ENCODE results near the gene CA5A.
"Not testable (repeated sequence)": the region's sequence is repeated elsewhere in the genome, so short reads cannot be mapped to it uniquely, and the experiment has no call there.

- not testable (repeated sequence) for TF ChIP-seq CTCF (conservative IDR thresholded peaks at IDR 0.05; ENCODE audit: low read depth in 2 of 2); POLR2AphosphoS5 (IDR thresholded peaks at IDR 0.05; ENCODE audit: low read depth); EZH2 (IDR thresholded peaks at IDR 0.05; ENCODE audit: low read depth, unreplicated experiment); EZH2phosphoT487 (IDR thresholded peaks at IDR 0.05; ENCODE audit: unreplicated experiment); ETS1 (IDR thresholded peaks at IDR 0.05); ZNF331 (CRISPR knock-in tag; IDR thresholded peaks at IDR 0.05; ENCODE audit: low read depth)
- TF ChIP-seq, protein P1, sequence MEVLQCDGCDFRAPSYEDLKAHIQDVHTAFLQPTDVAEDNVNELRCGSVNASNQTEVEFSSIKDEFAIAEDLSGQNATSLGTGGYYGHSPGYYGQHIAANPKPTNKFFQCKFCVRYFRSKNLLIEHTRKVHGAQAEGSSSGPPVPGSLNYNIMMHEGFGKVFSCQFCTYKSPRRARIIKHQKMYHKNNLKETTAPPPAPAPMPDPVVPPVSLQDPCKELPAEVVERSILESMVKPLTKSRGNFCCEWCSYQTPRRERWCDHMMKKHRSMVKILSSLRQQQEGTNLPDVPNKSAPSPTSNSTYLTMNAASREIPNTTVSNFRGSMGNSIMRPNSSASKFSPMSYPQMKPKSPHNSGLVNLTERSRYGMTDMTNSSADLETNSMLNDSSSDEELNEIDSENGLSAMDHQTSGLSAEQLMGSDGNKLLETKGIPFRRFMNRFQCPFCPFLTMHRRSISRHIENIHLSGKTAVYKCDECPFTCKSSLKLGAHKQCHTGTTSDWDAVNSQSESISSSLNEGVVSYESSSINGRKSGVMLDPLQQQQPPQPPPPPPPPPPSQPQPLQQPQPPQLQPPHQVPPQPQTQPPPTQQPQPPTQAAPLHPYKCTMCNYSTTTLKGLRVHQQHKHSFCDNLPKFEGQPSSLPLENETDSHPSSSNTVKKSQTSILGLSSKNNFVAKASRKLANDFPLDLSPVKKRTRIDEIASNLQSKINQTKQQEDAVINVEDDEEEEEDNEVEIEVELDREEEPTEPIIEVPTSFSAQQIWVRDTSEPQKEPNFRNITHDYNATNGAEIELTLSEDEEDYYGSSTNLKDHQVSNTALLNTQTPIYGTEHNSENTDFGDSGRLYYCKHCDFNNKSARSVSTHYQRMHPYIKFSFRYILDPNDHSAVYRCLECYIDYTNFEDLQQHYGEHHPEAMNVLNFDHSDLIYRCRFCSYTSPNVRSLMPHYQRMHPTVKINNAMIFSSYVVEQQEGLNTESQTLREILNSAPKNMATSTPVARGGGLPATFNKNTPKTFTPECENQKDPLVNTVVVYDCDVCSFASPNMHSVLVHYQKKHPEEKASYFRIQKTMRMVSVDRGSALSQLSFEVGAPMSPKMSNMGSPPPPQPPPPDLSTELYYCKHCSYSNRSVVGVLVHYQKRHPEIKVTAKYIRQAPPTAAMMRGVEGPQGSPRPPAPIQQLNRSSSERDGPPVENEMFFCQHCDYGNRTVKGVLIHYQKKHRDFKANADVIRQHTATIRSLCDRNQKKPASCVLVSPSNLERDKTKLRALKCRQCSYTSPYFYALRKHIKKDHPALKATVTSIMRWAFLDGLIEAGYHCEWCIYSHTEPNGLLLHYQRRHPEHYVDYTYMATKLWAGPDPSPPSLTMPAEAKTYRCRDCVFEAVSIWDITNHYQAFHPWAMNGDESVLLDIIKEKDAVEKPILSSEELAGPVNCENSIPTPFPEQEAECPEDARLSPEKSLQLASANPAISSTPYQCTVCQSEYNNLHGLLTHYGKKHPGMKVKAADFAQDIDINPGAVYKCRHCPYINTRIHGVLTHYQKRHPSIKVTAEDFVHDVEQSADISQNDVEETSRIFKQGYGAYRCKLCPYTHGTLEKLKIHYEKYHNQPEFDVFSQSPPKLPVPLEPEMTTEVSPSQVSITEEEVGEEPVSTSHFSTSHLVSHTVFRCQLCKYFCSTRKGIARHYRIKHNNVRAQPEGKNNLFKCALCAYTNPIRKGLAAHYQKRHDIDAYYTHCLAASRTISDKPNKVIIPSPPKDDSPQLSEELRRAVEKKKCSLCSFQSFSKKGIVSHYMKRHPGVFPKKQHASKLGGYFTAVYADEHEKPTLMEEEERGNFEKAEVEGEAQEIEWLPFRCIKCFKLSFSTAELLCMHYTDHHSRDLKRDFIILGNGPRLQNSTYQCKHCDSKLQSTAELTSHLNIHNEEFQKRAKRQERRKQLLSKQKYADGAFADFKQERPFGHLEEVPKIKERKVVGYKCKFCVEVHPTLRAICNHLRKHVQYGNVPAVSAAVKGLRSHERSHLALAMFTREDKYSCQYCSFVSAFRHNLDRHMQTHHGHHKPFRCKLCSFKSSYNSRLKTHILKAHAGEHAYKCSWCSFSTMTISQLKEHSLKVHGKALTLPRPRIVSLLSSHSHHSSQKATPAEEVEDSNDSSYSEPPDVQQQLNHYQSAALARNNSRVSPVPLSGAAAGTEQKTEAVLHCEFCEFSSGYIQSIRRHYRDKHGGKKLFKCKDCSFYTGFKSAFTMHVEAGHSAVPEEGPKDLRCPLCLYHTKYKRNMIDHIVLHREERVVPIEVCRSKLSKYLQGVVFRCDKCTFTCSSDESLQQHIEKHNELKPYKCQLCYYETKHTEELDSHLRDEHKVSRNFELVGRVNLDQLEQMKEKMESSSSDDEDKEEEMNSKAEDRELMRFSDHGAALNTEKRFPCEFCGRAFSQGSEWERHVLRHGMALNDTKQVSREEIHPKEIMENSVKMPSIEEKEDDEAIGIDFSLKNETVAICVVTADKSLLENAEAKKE (CRISPR knock-in tag; IDR thresholded peaks at IDR 0.05): not testable (repeated sequence)
- TF ChIP-seq, protein P2, sequence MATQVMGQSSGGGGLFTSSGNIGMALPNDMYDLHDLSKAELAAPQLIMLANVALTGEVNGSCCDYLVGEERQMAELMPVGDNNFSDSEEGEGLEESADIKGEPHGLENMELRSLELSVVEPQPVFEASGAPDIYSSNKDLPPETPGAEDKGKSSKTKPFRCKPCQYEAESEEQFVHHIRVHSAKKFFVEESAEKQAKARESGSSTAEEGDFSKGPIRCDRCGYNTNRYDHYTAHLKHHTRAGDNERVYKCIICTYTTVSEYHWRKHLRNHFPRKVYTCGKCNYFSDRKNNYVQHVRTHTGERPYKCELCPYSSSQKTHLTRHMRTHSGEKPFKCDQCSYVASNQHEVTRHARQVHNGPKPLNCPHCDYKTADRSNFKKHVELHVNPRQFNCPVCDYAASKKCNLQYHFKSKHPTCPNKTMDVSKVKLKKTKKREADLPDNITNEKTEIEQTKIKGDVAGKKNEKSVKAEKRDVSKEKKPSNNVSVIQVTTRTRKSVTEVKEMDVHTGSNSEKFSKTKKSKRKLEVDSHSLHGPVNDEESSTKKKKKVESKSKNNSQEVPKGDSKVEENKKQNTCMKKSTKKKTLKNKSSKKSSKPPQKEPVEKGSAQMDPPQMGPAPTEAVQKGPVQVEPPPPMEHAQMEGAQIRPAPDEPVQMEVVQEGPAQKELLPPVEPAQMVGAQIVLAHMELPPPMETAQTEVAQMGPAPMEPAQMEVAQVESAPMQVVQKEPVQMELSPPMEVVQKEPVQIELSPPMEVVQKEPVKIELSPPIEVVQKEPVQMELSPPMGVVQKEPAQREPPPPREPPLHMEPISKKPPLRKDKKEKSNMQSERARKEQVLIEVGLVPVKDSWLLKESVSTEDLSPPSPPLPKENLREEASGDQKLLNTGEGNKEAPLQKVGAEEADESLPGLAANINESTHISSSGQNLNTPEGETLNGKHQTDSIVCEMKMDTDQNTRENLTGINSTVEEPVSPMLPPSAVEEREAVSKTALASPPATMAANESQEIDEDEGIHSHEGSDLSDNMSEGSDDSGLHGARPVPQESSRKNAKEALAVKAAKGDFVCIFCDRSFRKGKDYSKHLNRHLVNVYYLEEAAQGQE (IDR thresholded peaks at IDR 0.05; ENCODE audit: unreplicated experiment): not testable (repeated sequence)
These were observed 50.9 kb downstream of the CA5A start for GRCh38 chr16:87885371-87885967.

Data from GM23338 (cell line).